Upper lobe of right lung (tissue), 1 donor: ENCODE data around the gene MRPL20. TPM values are rescaled to one million over a fixed set of nuclear protein-coding genes. Genes with fewer than 3 reads are reported as not detected.

Experiments
- ATAC-seq: fragments of 200-7000 bp; cut with Tn5 transposase; one replicate; pipeline ENCODE4 v1.9.1; 2020; ENCODE audit warnings: mild to moderate bottlenecking, moderate library complexity
- DNase-seq: peaks from one replicate; pipeline ENCODE4 v3.0.0-alpha.2; 2020
- H3K27ac ChIP-seq: fragments of 200-600 bp; one replicate; pipeline ENCODE4 v1.8.0; 2022
- H3K27me3 ChIP-seq: fragments of 200-600 bp; one replicate; pipeline ENCODE4 v1.8.0; 2022; ENCODE audit warnings: mild to moderate bottlenecking
- H3K36me3 ChIP-seq: fragments of 200-600 bp; one replicate; pipeline ENCODE4 v1.8.0; 2022
- H3K4me1 ChIP-seq: fragments of 200-600 bp; one replicate; pipeline ENCODE4 v1.8.0; 2022
- H3K4me3 ChIP-seq: fragments of 200-600 bp; one replicate; pipeline ENCODE4 v1.8.0; 2022; ENCODE audit warnings: mild to moderate bottlenecking
- H3K9me3 ChIP-seq: fragments of 200-600 bp; one replicate; pipeline ENCODE4 v1.8.0; 2022
- intact Hi-C: fragments of 100-400 bp; cut with DNase I; formaldehyde crosslinking; loops from one replicate; pipeline ENCODE4 v1.11.0; 2022
- total RNA-seq: library from RNA; stranded (reverse); fragmentation: NEBNext Ultra II Directional; extraction: Animal tissue kit (Norgen Biotek cat#: 25700); gene quantifications from one replicate; pipeline ENCODE4 v1.2.1, GENCODE V29; 2021
- TF ChIP-seq, protein P1 (sequence below): fragments of 200-600 bp; IDR thresholded peaks from one replicate; pipeline ENCODE4 v1.8.0; 2022; ENCODE audit warnings: antibody characterized with exemption
- donor health status: DM: no; HTN: yes; CAD: no; lungs with severe emphysema.

Gene MRPL20
- total RNA-seq, 1 donor from 2014 or later: 80.7 TPM

DNA sequence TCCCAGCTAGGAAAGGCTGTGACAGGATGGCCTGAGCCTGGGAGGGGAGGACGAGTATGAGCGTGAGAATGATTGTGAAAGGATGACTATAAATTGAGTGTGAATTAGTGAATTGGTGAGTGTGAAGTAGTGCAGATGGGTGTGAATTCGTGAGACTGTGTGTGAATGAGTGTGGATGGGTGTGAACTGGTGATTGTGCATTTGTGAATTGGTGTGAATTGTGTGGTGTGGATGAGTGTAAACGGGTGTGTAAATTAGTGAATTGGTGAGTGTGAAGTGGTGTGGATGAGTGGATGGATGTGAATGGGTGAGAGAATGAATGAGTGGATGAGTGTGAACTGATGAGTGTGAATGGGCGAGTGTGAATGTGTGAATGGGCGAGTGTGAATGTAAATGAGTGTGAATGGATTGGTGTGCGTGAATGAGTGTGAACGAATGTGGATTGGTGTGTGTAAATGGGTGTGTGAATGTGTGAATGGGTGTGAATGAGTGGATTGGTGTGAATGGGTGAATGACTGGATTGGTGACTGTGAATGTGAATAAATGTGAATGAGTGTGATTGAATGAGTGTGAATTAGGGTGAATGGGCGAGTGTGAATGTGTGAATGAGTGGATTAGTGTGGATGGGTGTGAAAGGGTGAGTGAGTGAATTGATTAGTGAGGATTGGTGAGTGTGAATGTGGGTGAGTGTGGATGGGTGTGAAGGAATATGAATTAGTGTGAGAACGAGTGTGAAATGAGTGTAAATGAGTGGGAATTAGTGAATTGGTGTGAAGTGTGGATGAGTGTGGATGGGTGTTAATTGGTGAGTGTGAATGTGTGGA is 41.0 kb downstream of the MRPL20 start:
- no peaks in the 10 kb centered on the region for H3K36me3 ChIP-seq
- H3K4me3 ChIP-seq: no peak overlapping the region
- intact Hi-C loops: no loop called here
- H3K27ac ChIP-seq: no peak overlapping the region
- H3K9me3 ChIP-seq: no peaks in the 10 kb centered on the region
- DNase-seq: no peak
- H3K27me3 ChIP-seq: no peaks in the 10 kb centered on the region
- TF ChIP-seq, protein P1, sequence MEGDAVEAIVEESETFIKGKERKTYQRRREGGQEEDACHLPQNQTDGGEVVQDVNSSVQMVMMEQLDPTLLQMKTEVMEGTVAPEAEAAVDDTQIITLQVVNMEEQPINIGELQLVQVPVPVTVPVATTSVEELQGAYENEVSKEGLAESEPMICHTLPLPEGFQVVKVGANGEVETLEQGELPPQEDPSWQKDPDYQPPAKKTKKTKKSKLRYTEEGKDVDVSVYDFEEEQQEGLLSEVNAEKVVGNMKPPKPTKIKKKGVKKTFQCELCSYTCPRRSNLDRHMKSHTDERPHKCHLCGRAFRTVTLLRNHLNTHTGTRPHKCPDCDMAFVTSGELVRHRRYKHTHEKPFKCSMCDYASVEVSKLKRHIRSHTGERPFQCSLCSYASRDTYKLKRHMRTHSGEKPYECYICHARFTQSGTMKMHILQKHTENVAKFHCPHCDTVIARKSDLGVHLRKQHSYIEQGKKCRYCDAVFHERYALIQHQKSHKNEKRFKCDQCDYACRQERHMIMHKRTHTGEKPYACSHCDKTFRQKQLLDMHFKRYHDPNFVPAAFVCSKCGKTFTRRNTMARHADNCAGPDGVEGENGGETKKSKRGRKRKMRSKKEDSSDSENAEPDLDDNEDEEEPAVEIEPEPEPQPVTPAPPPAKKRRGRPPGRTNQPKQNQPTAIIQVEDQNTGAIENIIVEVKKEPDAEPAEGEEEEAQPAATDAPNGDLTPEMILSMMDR: no peak
- ATAC-seq: no peak
- peaks cover 9% of the 10 kb centered on the region for H3K4me1 ChIP-seq

DNA sequence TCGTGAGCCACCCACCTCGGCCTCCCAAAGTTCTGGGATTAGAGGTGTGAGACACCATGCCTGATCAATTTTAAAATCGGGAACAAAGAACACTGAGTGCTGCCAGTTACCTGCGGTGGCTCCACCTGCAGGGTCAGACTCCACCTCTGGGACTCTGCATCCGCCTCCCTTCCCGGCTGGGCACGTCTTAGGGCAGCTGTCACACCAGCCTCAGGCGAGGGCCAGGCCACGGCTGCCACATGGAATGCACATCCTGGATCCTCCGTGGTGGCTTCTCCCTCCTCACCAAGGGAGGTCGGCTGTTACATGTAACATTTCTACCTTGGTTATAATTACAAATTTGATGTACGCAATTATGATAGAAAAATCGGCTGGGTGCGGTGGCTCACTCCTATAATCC is 42.8 kb downstream of the MRPL20 start:
- intact Hi-C loops: no loop called here
- TF ChIP-seq, protein P1: no peak

DNA sequence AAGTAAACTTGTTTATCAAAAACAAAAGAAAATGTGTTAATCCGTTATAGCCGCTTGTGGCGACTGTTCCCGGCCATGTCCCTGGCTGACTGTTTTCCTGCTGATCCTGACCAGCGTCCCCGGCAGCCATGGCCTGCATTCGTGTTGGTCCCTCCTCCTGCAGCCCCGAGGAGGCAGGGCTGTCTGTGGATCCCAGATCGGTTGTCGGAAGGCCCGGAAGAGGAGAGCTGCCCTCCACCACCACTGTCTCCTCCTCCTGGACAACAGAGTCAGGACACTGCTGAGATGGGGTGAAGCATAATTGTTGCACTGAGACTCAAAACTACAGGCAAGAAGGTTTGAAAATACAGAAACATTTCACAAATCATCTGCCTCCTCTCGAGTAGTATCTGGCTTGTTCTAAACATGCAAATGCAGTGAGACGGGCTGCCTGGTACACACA is 45.1 kb downstream of the MRPL20 start:
- ATAC-seq (no peak), DNase-seq (no peak)
- no peaks in the 10 kb centered on the region for H3K9me3 ChIP-seq
- H3K36me3 ChIP-seq: no peaks in the 10 kb centered on the region
- intact Hi-C loops: no loop called here
- no peak overlapping the region for H3K4me3 ChIP-seq
- H3K27ac ChIP-seq: peak overlapping the region; percentile 68
- peaks cover 19% of the 10 kb centered on the region for H3K4me1 ChIP-seq
- TF ChIP-seq, protein P1: no peak
- peaks cover 13% of the 10 kb centered on the region for H3K27me3 ChIP-seq

More for the DNA sequence above, 42.8 kb downstream of the MRPL20 start:
- peaks cover 11% of the 10 kb centered on the region for H3K4me1 ChIP-seq
- DNase-seq (no peak), ATAC-seq (no peak)
- no peaks in the 10 kb centered on the region for H3K9me3 ChIP-seq
- H3K36me3 ChIP-seq: no peaks in the 10 kb centered on the region
- no peaks in the 10 kb centered on the region for H3K27me3 ChIP-seq
- H3K27ac ChIP-seq: no peak overlapping the region
- H3K4me3 ChIP-seq: no peak overlapping the region

DNA sequence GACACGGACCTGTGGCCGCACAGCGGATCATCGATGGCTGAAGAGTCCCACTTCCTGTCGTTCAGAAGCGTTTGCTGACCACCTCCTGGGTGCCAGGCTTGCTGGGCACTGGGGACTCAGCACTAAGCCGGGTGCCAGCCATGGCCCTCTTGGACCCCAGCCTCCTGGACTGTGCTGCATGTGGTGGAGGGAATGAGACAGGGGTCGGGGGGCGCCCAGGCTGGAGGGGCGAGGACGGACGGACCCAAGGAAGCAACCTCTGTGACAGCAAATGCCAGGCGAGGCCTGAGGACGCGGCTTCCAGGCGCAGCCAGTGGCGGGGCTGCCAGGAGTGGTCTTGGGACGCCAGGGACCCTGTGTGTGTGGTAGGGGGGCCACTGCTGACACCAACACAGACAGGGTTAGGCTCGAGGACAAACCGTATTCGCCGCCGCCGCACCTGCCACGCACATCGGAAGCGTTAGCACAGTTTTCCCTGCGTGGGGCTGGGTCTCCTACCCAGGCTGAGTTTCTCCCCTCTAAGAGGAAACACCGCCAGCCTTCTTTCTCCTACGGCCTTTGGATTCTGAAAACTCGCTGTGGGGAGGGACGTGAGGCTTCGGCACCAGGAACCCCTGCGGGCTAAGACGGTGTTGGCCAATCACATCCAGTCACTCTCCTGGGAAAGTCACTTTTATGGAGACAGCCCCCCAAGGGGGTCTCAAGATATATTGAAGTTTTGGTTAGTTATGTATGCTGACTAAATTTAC is 45.7 kb downstream of the MRPL20 start:
- TF ChIP-seq, protein P1: no peak
- H3K4me1 ChIP-seq: peaks cover 19% of the 10 kb centered on the region

DNA sequence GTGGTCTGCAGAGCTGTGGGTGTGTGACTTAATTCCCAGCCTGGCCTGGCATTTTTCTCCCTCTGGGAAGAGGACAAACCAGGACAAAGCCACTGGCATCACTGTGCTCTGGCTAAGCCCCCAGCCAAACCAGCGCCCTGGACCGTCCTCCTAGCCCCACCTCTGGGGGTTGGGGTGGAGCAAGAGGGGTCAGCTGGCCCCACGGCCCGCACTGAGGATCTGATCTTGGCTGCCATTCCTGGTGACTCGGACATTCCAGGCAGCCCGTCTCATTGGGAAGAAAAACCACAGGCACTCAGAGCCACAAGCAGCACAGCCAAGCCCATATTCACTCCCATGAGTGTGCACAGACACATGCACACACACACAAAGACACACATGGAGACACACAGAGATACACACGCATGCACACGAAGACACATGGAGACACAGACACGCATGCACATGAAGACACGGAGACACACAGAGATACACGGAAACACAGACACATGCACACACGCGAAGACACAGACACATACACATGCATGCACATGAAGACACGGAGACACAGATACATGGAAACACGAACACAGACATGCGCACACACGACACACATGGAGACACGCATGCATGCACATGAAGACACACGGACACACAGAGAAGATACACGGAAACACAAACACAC is 46.5 kb downstream of the MRPL20 start:
- H3K27me3 ChIP-seq: peaks cover 13% of the 10 kb centered on the region
- no peaks in the 10 kb centered on the region for H3K9me3 ChIP-seq
- peak overlapping the region; percentile 81 for H3K27ac ChIP-seq
- peaks cover 19% of the 10 kb centered on the region for H3K4me1 ChIP-seq
- intact Hi-C loops: no loop called here
- TF ChIP-seq, protein P1: no peak
- H3K4me3 ChIP-seq: no peak overlapping the region
- DNase-seq (peak; percentile 74), ATAC-seq (peak; percentile 57)
- no peaks in the 10 kb centered on the region for H3K36me3 ChIP-seq

More for the DNA sequence above, 45.7 kb downstream of the MRPL20 start:
- intact Hi-C loops: no loop called here
- no peak for DNase-seq
- Histone ChIP-seq H3K9me3 (no peaks in the 10 kb centered on the region), H3K27me3 (peaks cover 13% of the 10 kb centered on the region), H3K27ac (peak overlapping the region; percentile 68), H3K4me3 (no peak overlapping the region), H3K36me3 (no peaks in the 10 kb centered on the region)
- no peak for ATAC-seq
